HCT116 (cell line): Measurements from ENCODE around the gene FAM234B. TPM values are rescaled to one million over a fixed set of nuclear protein-coding genes. Genes with fewer than 3 reads are reported as not detected.
A peak's percentile ranks its signal among the peaks of the same experiment; 100 is the strongest.

Experiments
- ATAC-seq: fragments of 200-7000 bp; cut with Tn5 transposase; 2 replicates; pipeline ENCODE4 v1.9.1; 2020; ENCODE audit warnings: mild to moderate bottlenecking, moderate library complexity
- BruUV-seq: library from RNA; stranded (reverse); fragments of 400-500 nt; replicated peaks from 2 replicates; lab custom pipeline; 2021; lab: Mats Ljungman, UMichigan
- CTCF ChIA-PET: fragments of 300-600 bp; sonication (Branson Sonifier 250); formaldehyde crosslinking; loops from one replicate; lab custom pipeline; 2021; ENCODE audit warnings: antibody characterized with exemption; lab: Charles Lee
- POLR2A ChIA-PET: fragments of 300-600, 350-600 bp; sonication (Branson Sonifier 250); formaldehyde crosslinking; loops from one replicate; lab custom pipeline; 2021; ENCODE audit warnings: antibody characterized with exemption; lab: Charles Lee
- RAD21 ChIA-PET, 2 experiments: fragments of 300-600 bp; sonication (Branson Sonifier 250); formaldehyde crosslinking; loops; one replicate each; lab custom pipeline; 2023; ENCODE audit warnings: low total read pairs in 2 of 2; ENCODE audit not compliant: uncharacterized antibody in 2 of 2, unreplicated experiment in 2 of 2, low non-redundant PET in 1 of 2; lab: Charles Lee
- DNase-seq: peaks from one replicate; pipeline ENCODE4 v3.0.0-alpha.2; 2010; ENCODE audit warnings: low read depth, low spot score
- H2AFZ ChIP-seq: fragments of 200-600 bp; shearing (Covaris generic), sonication (generic); 2 replicates; pipeline ENCODE4 v1.6.1; 2017; ENCODE audit warnings: low read depth, mixed run types, mixed read lengths, antibody characterized with exemption, low read length; ENCODE audit not compliant: poor library complexity, severe bottlenecking
- H3K27ac ChIP-seq: 2 replicates; pipeline ENCODE4 v1.5.1; 2012; ENCODE audit warnings: low read depth, low read length
- H3K27me3 ChIP-seq: fragments of 200-600 bp; sonication (generic); 2 replicates; pipeline ENCODE4 v1.6.1; 2016; ENCODE audit warnings: mixed run types, low read length, mixed read lengths; ENCODE audit not compliant: insufficient read depth
- H3K36me3 ChIP-seq, 2 experiments: fragments of 200-500 bp in 1 of 2; fragments of 200-600 bp in 1 of 2; sonication (Bioruptor generic) in 1 of 2; sonication (generic) in 1 of 2; 2 replicates each; pipeline versions ENCODE4 v1.5.1 to v1.6.1; 2014 to 2016; ENCODE audit warnings: low read length in 2 of 2, inconsistent platforms in 1 of 2, mixed read lengths in 1 of 2, mixed run types in 1 of 2; ENCODE audit not compliant: insufficient read depth in 2 of 2, control insufficient read depth in 1 of 2
- H3K4me1 ChIP-seq, 2 experiments: fragments of 200-600 bp in 1 of 2; sonication (generic) in 1 of 2; 2 replicates each; pipeline versions ENCODE4 v1.5.1 to v1.6.1; 2012 to 2017; ENCODE audit warnings: low read length in 2 of 2, inconsistent platforms in 1 of 2, mild to moderate bottlenecking in 1 of 2, mixed read lengths in 1 of 2, mixed run types in 1 of 2, moderate library complexity in 1 of 2; ENCODE audit not compliant: insufficient read depth in 2 of 2, control insufficient read depth in 1 of 2
- H3K4me2 ChIP-seq: fragments of 200-600 bp; sonication (generic); 2 replicates; pipeline ENCODE4 v1.6.1; 2017; ENCODE audit warnings: mixed run types, low read length, mixed read lengths
- H3K4me3 ChIP-seq, 2 experiments: fragments of 200-600 bp in 1 of 2; sonication (generic) in 1 of 2; replicated peaks in 1 of 2; 2 replicates each; pipeline ENCODE4 v1.5.1; 2011 to 2016; ENCODE audit warnings: low read length in 2 of 2, control low read depth in 1 of 2, low read depth in 1 of 2, mild to moderate bottlenecking in 1 of 2, mixed read lengths in 1 of 2, mixed run types in 1 of 2
- H3K79me2 ChIP-seq: fragments of 200-600 bp; sonication (generic); 2 replicates; pipeline ENCODE4 v1.6.1; 2017; ENCODE audit warnings: mild to moderate bottlenecking, mixed run types, low read length, moderate library complexity, mixed read lengths; ENCODE audit not compliant: insufficient read depth
- H3K9ac ChIP-seq: fragments of 200-600 bp; sonication (generic); 2 replicates; pipeline ENCODE4 v1.6.1; 2016; ENCODE audit warnings: low read length, mixed read lengths
- H3K9me2 ChIP-seq: fragments of 200-600 bp; sonication (generic), shearing (Covaris generic); 2 replicates; pipeline ENCODE4 v1.6.1; 2017; ENCODE audit warnings: mixed run types, mild to moderate bottlenecking, moderate library complexity; ENCODE audit not compliant: insufficient read depth
- H3K9me3 ChIP-seq, 2 experiments: fragments of 200-500 bp in 1 of 2; fragments of 200-600 bp in 1 of 2; sonication (Bioruptor generic) in 1 of 2; sonication (generic) in 1 of 2; 2 replicates each; pipeline ENCODE4 v1.6.1; 2014 to 2017; ENCODE audit warnings: low read length in 2 of 2, mixed read lengths in 2 of 2, inconsistent platforms in 1 of 2, low read depth in 1 of 2, mild to moderate bottlenecking in 1 of 2, mixed run types in 1 of 2, moderate library complexity in 1 of 2; ENCODE audit not compliant: control insufficient read depth in 1 of 2, insufficient read depth in 1 of 2
- H4K20me1 ChIP-seq: fragments of 200-600 bp; sonication (generic), shearing (Covaris generic); 2 replicates; pipeline ENCODE4 v1.6.1; 2017; ENCODE audit warnings: mixed run types, mild to moderate bottlenecking, moderate library complexity; ENCODE audit not compliant: insufficient read depth
- CBX3 ChIP-seq: IDR thresholded peaks from 2 replicates; pipeline ENCODE4 v1.6.1; 2012; ENCODE audit warnings: low read depth
- CEBPB ChIP-seq: IDR thresholded peaks from 2 replicates; pipeline ENCODE4 v1.6.1; 2012; ENCODE audit warnings: low read depth
- CTCF ChIP-seq, 3 experiments: fragments of 200-600 bp in 1 of 3; sonication (generic) in 1 of 3; IDR thresholded peaks in 2 of 3; conservative IDR thresholded peaks in 1 of 3; 2 replicates each; pipeline ENCODE4 v1.5.1; 2012 to 2017; ENCODE audit warnings: low read depth in 2 of 3, low read length in 2 of 3, antibody characterized with exemption in 1 of 3, borderline replicate concordance in 1 of 3, control low read depth in 1 of 3, mild to moderate bottlenecking in 1 of 3, mixed read lengths in 1 of 3, mixed run types in 1 of 3, moderate library complexity in 1 of 3; ENCODE audit not compliant: insufficient read depth in 1 of 3
- ELF1 ChIP-seq: IDR thresholded peaks from 2 replicates; pipeline ENCODE4 v1.6.1; 2012; ENCODE audit warnings: low read depth, borderline replicate concordance
- JUND ChIP-seq: IDR thresholded peaks from 2 replicates; pipeline ENCODE4 v1.6.1; 2012
- RAD21 ChIP-seq: IDR thresholded peaks from 2 replicates; pipeline ENCODE4 v1.6.1; 2012; ENCODE audit warnings: low read depth, mild to moderate bottlenecking
- TCF7L2 ChIP-seq: IDR thresholded peaks from 2 replicates; pipeline ENCODE4 v1.7.0; 2011; ENCODE audit warnings: borderline replicate concordance, inconsistent platforms; ENCODE audit not compliant: insufficient read depth, insufficient read length; ENCODE audit errors: extremely low read depth
- intact Hi-C: fragments of 100-400 bp; cut with micrococcal nuclease; formaldehyde crosslinking; loops from 2 replicates; pipeline ENCODE4 v1.10.0; 2022
- total RNA-seq: library from RNA; stranded (reverse); gene quantifications from one replicate; pipeline ENCODE4 v1.2.1, GENCODE V29; 2021; ENCODE audit not compliant: unreplicated experiment

FAM234B gene
- total RNA-seq, 1 experiment from 2014 or later: 15.9 TPM

GRCh38 chr12:13079440-13079906, 35.3 kb downstream of the FAM234B start:
- no TSS peak for BruUV-seq
- Histone ChIP-seq H3K9me2 (no peaks in the 10 kb centered on the region), H3K36me3 (0 out of 4 replicates have a peak, but pooled peaks cover 0 to 3% of the 10 kb centered on the region in 2 experiments), H3K4me3 (no peak overlapping the region), H3K4me2 (no peak overlapping the region), H3K27ac (no peak overlapping the region), H2AFZ (no peak overlapping the region), H3K9ac (no peak overlapping the region), H3K27me3 (no peaks in the 10 kb centered on the region), H3K79me2 (no peaks in the 10 kb centered on the region), H3K4me1 (no peaks in the 10 kb centered on the region), H4K20me1 (no peaks in the 10 kb centered on the region), H3K9me3 (no peaks in the 10 kb centered on the region)
- intact Hi-C loops: no loop called here
- ChIA-PET CTCF (interaction anchor here (1.2 kb wide), 1 partner anchor 126 kb away, joined by 3 read pairs; no protein-coding TSS in a partner anchor), POLR2A (no interaction called here), RAD21 (no interaction called here)
- no peak for DNase-seq
- ATAC-seq: peak; percentile 54; the same call in 1 of the 2 replicates
- TF ChIP-seq CTCF (IDR thresholded peaks at IDR 0.05 in 2 of 3, conservative IDR thresholded peaks at IDR 0.05 in 1 of 3; ENCODE audit: borderline replicate concordance in 1 of 3, insufficient read depth in 1 of 3, low read depth in 2 of 3, low read length in 2 of 3) (peak in 2 of 3 experiments; percentile 36 to 51; a peak in 4 of 6 replicates), JUND (no peak), RAD21 (0 out of 2 replicates have a peak, but pooled peaks have one; percentile 8)

GRCh38 chr12:13080266-13080665, 36.1 kb downstream of the FAM234B start:
- no peaks in the 10 kb centered on the region for H4K20me1 ChIP-seq
- 0 out of 4 replicates have a peak, but pooled peaks cover 0 to 3% of the 10 kb centered on the region in 2 experiments for H3K36me3 ChIP-seq
- H3K4me3 ChIP-seq: no peak overlapping the region
- POLR2A ChIA-PET: no interaction called here
- H3K27me3 ChIP-seq: no peaks in the 10 kb centered on the region
- RAD21 ChIA-PET: no interaction called here
- TF ChIP-seq CBX3 (no peak), TCF7L2 (no peak), CEBPB (no peak), ELF1 (no peak)
- intact Hi-C loops: no loop called here
- no TSS peak for BruUV-seq
- no peak overlapping the region for H3K9ac ChIP-seq
- ATAC-seq (no peak), DNase-seq (no peak)
- H3K4me1 ChIP-seq: no peaks in the 10 kb centered on the region
- no peak overlapping the region for H3K27ac ChIP-seq
- no peak overlapping the region for H3K4me2 ChIP-seq
- no peaks in the 10 kb centered on the region for H3K9me3 ChIP-seq
- no peaks in the 10 kb centered on the region for H3K79me2 ChIP-seq
- CTCF ChIA-PET: interaction anchor here (1.2 kb wide), 1 partner anchor 125 kb away, joined by 3 read pairs; no protein-coding TSS in a partner anchor
- no peaks in the 10 kb centered on the region for H3K9me2 ChIP-seq
- H2AFZ ChIP-seq: no peak overlapping the region
